HL-60 (cell line): Measurements from ENCODE around the gene PAPPA2.

Experiments used
- GABPA ChIP-seq: IDR thresholded peaks from 2 replicates; pipeline ENCODE4 v1.6.1; 2012; ENCODE audit warnings: low read depth
- POLR2AphosphoS5 ChIP-seq: IDR thresholded peaks from 2 replicates; pipeline ENCODE4 v1.6.1; 2012; ENCODE audit warnings: low read depth
- TF ChIP-seq, protein P1 (sequence below): IDR thresholded peaks from one replicate; pipeline ENCODE4 v1.5.1; 2011; ENCODE audit warnings: low read length, control low read depth, inconsistent platforms; ENCODE audit not compliant: insufficient read depth

DNA sequence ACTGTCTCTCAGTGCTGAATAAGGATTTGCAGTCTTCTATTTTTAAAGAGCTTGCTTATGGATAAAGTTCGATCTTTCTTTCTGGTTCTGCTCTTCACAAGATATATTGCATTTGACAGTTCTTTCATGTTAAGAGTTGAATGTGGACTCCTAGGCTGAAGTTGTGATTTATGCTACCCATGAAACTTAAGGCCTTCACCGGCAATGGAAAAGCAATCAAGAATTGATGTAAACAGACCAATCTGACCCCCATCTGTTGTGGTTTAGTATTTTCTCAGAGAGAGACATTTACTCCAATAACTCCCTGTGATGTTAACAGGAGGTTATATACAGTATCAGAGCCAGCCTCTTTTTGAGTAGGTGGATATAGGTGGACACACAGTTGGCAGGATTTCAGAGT lies 165.8 kb downstream of the PAPPA2 start:
- TF ChIP-seq POLR2AphosphoS5 (no peak), GABPA (no peak)
- TF ChIP-seq, protein P1, sequence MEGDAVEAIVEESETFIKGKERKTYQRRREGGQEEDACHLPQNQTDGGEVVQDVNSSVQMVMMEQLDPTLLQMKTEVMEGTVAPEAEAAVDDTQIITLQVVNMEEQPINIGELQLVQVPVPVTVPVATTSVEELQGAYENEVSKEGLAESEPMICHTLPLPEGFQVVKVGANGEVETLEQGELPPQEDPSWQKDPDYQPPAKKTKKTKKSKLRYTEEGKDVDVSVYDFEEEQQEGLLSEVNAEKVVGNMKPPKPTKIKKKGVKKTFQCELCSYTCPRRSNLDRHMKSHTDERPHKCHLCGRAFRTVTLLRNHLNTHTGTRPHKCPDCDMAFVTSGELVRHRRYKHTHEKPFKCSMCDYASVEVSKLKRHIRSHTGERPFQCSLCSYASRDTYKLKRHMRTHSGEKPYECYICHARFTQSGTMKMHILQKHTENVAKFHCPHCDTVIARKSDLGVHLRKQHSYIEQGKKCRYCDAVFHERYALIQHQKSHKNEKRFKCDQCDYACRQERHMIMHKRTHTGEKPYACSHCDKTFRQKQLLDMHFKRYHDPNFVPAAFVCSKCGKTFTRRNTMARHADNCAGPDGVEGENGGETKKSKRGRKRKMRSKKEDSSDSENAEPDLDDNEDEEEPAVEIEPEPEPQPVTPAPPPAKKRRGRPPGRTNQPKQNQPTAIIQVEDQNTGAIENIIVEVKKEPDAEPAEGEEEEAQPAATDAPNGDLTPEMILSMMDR, result no peak
